RPMI7951 (cell line): ENCODE results near the gene OGN. TPM values are rescaled to one million over a fixed set of nuclear protein-coding genes. Genes with fewer than 3 reads are reported as not detected.
A peak's percentile ranks its signal among the peaks of the same experiment; 100 is the strongest.

Source experiments
- DNase-seq: peaks from one replicate; pipeline ENCODE4 v3.0.0-alpha.2; 2012; ENCODE audit warnings: low read depth
- total RNA-seq: library from RNA; depleted of rRNA; stranded (reverse); fragments of >200 nt; shearing (Covaris generic); gene quantifications from 2 replicates; pipeline ENCODE4 v1.2.3, GENCODE V29; 2014

OGN gene
- total RNA-seq, 1 experiment from 2014 or later: not detected

GRCh38 chr9:92405818-92406217 lies 1.4 kb upstream of the OGN start:
- no peak for DNase-seq

- DNase-seq: no peak
Measured at GRCh38 chr9:92402826-92403745, 1.3 kb downstream of the OGN start.

GRCh38 chr9:92402360-92402759 lies 2.0 kb downstream of the OGN start:
- DNase-seq: no peak

- no peak for DNase-seq
Measured at GRCh38 chr9:92397853-92398252, 6.5 kb downstream of the OGN start.

- DNase-seq: no peak
Measured at GRCh38 chr9:92395617-92396016, 8.8 kb downstream of the OGN start.

- no peak for DNase-seq
Measured at GRCh38 chr9:92393686-92394085, 10.7 kb downstream of the OGN start.

- DNase-seq: no peak
Measured at GRCh38 chr9:92392690-92393089, 11.7 kb downstream of the OGN start.

GRCh38 chr9:92385953-92386352 lies 18.4 kb downstream of the OGN start:
- DNase-seq: peak; percentile 15

- peak; percentile 41 for DNase-seq
Measured at GRCh38 chr9:92385477-92385876, 18.9 kb downstream of the OGN start.

- no peak for DNase-seq
Measured at GRCh38 chr9:92385001-92385400, 19.4 kb downstream of the OGN start.

GRCh38 chr9:92384375-92384774 lies 20.0 kb downstream of the OGN start:
- peak; percentile 8 for DNase-seq

- DNase-seq: no peak
Measured at GRCh38 chr9:92381775-92382174, 22.6 kb downstream of the OGN start.

GRCh38 chr9:92380603-92381002 lies 23.8 kb downstream of the OGN start:
- DNase-seq: no peak

GRCh38 chr9:92378865-92379560 lies 25.4 kb downstream of the OGN start:
- DNase-seq: no peak

- no peak for DNase-seq
Measured at GRCh38 chr9:92377876-92378275, 26.5 kb downstream of the OGN start.

GRCh38 chr9:92373167-92373566 lies 31.2 kb downstream of the OGN start:
- no peak for DNase-seq

GRCh38 chr9:92369075-92369474 lies 35.3 kb downstream of the OGN start:
- DNase-seq: no peak

- DNase-seq: no peak
Measured at GRCh38 chr9:92360083-92360482, 44.3 kb downstream of the OGN start.

- DNase-seq: no peak
Measured at GRCh38 chr9:92359394-92359995, 44.9 kb downstream of the OGN start.

- no peak for DNase-seq
Measured at GRCh38 chr9:92353051-92353450, 51.3 kb downstream of the OGN start.

- no peak for DNase-seq
Measured at GRCh38 chr9:92350740-92351133, 53.6 kb downstream of the OGN start.
